Fibroblast of skin of right biceps (primary cell): Measurements from ENCODE around the gene IL17RB.

ENCODE experiments used
- DNase-seq: peaks from one replicate; pipeline ENCODE4 v3.0.0-alpha.2; 2013

The IL17RB gene, protein sequence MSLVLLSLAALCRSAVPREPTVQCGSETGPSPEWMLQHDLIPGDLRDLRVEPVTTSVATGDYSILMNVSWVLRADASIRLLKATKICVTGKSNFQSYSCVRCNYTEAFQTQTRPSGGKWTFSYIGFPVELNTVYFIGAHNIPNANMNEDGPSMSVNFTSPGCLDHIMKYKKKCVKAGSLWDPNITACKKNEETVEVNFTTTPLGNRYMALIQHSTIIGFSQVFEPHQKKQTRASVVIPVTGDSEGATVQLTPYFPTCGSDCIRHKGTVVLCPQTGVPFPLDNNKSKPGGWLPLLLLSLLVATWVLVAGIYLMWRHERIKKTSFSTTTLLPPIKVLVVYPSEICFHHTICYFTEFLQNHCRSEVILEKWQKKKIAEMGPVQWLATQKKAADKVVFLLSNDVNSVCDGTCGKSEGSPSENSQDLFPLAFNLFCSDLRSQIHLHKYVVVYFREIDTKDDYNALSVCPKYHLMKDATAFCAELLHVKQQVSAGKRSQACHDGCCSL

DNA sequence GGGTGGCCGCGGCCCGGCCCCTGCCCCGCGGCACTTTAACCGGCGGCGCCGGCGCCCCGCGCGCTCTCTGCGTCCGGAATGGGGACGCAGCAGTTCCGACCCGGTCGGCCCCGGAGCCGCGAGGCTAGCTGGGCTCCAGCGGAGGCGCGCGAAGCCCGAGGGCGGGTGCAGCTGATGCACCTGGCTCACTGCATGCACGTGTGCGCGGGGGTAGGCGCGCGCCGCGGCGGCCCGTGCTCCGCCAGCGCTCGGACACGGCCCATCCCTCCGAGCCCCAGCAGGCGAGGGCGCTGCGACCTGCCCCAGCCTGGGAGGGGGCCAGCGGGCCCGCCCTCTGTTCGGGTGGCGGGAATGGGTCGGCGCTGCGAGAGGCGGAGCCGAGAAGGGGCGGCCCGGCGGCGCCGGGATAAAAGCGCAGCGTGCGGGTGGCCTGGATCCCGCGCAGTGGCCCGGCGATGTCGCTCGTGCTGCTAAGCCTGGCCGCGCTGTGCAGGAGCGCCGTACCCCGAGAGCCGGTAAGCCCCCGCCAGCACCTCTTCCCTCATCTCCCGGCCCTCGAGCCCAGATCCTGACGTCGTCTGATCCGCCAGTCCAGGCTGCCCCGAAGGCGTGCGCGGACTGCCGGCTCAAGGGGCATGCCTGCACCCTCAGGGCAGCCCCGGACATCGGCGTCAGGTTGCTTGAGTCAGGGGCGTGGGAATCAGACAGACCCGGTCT, at the start of gene IL17RB, which contains the start of gene CHDH:
TSS of gene IL17RB (plus strand) at position 435 of the 717 bp plus-strand sequence. CDS start at position 456, 21 bp downstream.
TSS of gene CHDH (minus strand) at position 286 of the 717 bp plus-strand sequence. CDS start 22,411 bp downstream, outside the sequence.
- DNase-seq: peak; percentile 9

DNA sequence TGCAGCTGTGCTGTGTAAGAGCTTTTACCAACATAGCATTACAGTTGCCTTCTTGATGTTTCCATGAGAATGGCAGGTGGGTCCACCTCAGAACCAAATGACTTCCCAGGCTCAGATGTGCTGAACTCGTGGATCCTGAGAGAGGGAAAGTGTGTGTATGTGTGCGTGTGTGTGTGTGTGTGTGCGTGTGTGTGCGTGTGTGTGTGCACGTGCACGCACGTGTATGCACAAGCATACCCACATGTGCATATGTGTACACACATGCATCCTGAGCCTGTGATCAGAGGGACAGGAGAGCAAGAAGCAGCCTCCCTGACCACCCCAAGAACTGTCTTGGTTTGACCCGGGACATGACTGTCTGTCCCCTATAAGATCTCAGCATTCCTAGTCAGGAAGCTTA, 48.2 kb upstream of the IL17RB start:
- DNase-seq: no peak

DNA sequence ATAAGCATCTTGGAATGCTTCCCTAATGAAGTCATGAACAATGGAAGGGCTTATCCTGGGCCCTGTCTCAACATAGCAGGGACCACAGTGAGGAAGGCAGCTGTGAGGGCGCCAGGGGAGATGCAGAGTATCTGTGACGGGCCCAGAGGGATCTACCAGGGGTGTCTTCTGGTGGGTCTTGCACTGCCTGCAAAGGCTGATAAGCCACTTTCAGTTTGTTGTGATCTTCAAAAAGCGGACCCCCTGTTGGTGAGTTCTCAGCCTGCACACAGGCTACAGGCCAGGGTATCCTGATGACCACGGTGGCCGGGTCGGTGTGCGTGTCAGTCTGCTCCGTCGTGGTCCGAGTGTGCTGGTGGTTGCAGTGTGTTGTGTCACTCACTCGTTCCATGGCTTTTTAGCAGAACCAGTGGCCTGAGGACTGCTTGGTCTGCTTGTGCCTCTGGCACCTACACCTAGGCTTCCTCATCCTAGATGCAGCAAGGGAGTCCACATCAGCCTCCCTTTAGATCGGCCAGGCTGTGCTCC, 47.0 kb upstream of the IL17RB start:
- DNase-seq: peak; percentile 23

DNA sequence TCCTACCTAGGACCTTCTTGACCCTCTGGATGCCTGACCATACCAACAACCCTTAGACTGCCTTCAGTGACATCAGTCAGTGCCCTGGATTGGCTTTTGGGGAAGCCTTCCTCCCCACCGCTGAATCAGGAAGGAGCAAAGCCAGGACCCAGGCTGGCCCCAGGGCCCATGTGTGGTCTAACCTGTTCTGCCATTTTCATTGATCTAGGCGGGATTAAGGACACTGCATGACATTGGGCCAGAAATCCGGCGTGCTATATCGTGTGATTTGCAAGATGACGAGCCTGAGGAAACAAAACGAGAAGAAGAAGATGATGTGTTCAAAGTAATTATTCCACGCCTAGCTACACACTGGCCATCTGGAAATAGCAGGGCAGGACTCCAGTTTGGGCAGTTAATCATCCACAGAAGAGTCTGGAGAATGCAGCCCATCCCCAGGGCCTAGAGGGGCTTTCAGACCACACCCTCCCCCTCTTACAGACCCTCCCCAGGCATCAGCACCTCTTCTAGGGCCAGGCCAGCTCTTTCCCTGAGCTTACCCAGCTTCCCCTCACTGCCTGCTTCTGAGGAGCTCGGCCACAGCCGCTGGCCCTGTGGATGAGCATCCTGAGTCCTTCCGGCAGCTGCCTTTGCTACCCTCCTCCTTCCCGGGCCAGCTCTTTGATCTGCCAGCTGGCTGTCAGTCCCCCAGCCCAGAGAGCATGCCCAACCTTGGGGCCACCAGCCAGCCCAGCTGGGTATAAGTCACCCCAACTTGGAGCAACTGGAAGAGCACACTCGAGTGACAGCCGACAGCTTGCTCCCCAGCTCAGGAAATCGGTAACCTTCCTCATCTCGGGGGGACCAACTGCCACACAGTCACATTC, 46.1 kb upstream of the IL17RB start:
- no peak for DNase-seq

DNA sequence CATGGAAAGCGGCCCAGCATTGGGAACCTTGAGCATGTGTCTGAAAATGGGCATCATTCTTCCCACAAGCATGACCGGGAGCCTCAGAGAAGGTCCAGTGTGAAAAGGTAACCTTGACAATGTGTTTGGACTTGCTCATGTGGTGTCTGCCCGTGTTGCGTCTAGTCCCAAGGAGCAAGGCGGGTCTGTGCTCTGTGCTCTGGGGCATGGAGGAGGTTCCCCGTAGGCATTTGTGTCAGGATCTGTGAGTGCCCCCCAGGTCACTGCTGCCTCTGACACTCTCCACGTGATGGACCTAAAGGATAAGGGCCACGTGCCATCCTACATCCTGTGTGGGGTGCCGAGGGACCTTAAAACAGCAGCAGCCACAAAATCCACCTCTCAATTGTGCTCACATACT, 45.0 kb upstream of the IL17RB start:
- no peak for DNase-seq

DNA sequence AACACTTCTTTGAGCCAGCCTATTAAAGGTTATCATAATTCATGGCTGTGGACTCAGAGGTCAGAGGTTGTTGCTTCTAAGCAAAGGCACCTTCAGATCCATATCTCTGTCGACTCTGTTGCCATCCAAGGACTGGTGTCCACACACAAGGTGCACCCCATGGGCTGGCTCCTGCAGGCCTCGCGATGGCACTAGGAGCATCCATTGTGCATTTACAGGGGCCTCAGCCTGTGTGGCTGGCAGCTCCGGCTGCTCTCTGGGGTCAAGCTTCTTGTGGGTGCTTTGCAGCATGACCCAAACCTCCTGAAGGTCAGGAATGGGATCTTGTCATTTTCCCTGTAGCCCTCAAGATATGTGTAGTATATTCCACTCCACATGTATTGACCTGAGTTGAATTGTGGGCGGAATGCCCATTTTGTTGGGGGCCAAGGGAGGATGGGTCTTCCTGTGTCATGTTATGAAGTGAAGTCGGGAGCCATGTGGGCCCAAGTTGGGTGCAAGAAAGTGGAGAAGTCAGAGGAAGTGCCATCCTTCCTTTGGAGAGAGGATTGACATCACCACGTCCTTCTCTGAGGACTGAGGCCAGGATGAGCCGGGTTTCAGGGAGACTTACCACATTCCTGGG, 44.0 kb upstream of the IL17RB start:
- no peak for DNase-seq

DNA sequence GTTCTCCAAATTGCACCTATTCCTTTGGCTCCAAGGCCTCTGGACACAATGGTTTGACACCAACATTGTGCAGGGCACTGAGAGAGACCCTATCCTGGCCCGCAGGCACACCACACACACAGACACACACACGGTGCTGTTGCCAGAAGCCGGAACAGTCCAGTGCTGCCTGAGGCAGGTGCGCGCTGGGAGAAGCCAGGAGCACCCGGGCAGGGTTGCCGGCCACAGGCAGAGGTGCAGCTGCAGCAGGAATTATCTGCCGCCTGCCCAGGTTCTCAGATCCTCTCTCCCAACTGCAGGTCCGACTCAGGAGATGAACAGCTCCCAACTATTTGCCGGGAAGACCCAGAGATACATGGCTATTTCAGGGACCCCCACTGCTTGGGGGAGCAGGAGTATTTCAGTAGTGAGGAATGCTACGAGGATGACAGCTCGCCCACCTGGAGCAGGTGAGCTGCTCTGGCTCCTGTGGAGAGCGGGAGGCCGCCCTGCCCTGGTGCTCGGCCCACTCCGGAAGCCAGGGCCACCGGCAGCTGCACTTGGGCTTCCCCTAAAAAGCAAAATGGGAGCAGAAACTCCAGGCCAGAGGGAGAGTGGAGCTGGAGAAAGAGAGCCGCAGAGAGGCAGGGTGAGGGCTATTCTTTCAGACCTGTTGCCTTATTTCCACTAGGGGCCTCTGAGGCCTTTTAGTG, 43.1 kb upstream of the IL17RB start:
- DNase-seq: no peak

DNA sequence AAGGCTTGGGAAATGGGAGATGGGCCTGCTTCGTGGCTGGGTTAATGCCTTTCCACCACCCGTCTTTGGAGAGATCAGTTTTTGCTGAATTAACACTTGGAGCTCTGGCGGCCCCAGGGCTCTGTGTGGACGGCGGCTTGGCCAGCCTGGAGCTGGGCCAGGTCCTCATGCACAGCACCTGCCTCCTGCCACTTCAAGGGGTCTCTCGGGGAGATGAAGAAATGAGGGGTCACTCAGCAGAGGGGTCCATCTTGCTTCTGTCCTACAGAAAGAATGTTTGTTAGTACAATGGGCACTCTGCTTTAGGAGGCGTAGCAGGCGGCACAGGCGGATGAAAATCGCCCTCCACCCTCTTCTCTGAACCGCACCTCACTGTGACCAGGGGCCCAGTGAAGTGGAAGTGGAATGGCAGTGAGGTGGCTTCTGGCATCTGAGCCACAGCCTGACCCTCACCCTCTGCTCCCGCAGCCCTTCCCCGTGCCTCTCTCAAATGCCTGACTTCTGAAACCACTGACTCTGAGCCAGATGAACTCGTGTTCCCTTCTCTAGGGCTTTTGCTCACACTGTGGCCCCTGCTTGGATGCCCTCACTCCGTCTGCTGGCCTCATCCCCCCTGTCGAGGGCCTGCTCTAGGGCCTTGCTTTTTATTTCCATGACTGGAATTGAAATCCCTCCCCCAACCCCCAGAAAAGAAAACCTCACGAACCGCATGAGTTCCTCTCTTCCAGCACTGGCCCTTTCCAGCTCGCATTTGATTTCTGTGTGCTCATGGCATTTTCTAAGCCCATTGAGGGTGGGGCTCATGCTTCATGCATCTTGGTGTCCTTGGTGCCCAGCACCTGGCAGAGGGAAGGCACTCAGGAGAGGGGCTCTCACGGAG, 42.3 kb upstream of the IL17RB start:
- peak; percentile 60 for DNase-seq

DNA sequence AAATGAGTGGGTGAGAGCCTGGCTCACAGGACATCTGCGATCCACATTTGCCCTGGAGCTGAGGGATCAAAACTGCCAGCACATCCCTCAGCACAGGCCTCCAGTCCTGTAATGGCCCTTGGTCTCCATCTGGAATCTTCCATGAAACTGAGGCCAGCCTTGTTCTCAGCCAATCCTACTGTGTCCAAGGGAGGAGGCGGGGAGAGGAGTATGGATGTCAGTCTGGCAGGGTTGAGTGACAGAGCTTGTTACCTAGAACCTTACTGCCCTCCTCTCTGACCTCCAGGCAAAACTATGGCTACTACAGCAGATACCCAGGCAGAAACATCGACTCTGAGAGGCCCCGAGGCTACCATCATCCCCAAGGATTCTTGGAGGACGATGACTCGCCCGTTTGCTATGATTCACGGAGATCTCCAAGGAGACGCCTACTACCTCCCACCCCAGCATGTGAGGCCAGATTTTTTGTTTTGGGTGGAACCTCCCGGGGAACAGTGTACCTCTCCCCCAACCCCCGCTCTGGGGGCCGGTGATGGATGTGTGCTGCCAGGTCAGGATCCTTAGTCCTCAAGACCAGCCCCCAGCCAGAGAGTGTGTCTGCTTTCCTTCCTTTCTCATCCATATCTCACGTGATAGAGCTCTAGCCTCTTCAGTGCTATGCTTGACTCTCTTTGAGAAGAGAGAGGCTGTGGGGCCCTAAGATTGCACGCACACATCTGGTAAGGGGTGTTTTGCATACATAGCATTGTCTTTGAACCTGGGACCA, 41.5 kb upstream of the IL17RB start:
- peak; percentile 94 for DNase-seq

DNA sequence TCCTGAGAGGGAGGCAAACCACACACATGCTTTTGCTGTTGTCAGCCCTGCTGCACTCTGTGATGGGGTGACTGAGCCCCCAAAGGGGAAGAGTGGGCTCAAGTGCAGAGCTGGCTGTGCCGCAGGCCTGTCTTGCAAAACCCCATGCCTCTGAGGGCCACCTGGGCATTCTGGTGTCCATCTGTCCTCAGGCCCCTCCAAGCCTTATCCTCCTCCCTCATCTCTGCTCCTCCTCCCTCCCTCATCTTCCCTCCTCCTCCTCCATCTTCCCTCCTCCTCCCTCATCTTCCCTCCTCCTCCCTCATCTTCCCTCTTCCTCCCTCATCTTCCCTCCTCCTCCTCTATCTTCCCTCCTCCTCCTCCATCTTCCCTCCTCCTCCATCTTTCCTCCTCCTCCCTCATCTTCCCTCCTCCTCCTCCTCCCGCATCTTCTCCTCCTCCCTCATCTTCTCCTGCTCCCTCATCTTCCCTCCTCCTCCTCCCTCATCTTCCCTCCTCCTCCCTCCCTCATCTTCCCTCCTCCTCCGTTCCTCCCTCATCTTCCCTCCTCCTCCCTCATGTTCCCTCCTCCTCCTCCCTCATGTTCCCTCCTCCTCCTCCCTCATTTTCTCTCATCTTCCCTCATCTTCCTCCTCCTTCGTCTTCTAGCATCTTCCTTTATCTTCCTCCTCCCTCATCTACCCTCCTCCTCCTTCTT, 40.8 kb upstream of the IL17RB start:
- DNase-seq: no peak

DNA sequence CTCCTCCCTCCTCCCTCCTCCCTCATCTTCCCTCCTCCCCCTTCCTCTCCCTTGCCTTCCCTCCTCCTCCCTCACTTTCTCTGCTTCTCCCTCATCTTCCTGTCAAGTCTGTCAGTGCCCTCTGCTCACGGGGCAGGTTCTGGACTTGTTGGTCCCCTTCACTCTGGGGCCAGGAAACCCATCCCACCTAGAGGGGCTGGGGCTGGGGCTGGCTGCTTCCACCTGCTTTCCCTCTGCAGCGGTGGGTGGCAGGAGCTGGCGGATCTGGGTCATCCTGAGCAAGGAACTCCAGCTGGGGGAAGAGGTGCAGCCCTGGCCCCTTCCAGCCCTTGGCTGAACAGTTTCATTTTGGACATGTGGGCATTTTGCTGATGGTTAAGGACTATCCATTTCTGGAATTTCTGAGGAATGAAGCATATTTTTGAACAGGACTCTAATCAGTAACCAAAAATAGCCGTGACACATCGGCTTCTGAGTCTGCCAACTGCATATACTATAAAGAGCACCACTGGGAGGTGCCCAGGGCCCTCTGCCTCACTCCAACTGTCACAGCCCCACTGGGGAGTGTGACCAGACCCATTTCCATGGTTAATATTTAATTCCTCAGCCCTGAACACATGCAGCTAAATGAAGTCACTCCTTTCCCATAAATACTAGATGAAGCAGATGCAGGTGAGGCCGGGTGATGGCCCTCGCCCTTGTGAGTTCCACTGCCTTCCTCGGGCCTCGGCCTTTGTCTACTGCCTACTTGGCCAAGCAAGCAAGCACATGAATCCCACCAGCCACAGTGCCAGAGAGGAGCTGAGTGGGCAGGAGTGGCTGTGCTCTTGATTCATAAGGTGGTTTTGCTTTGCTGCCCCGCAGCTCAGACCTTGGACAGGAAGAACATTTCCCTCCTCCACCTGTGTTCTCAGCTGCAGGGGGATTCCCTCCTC, 39.9 kb upstream of the IL17RB start:
- DNase-seq: peak; percentile 90

DNA sequence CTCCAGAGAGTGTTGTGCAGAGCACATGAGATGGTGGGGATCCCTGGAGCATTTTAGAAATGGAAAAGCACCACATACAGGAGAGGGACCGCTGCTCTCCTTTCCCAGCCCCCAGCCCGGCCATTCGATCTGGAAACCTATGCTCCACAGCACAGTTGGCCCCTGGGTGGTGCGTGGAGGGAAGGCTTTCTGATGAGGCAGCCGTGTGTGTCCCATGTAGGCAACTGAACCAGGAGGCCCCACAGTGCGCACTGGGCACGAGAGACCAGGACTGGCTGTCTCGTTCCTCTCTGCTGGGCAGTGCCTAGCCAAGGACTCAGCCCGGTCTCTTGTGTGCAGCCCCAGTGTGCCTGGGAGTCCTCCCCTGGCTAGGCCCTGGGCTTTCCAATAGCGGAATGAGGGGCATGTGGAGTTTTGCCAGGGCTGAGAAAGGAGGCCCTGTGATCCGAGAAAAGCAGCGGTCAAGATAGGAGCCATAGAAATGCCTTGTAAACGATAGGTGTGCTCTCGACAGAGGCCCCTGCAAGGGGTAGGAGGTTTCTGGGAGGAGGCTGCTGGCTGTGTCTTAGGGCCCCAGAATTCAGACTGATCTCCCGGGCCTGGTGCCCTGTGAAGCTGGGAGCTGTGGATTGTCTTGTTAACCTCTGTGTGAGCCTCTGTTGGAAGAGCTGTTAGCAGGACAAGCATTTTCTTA, 39.1 kb upstream of the IL17RB start:
- DNase-seq: no peak

DNA sequence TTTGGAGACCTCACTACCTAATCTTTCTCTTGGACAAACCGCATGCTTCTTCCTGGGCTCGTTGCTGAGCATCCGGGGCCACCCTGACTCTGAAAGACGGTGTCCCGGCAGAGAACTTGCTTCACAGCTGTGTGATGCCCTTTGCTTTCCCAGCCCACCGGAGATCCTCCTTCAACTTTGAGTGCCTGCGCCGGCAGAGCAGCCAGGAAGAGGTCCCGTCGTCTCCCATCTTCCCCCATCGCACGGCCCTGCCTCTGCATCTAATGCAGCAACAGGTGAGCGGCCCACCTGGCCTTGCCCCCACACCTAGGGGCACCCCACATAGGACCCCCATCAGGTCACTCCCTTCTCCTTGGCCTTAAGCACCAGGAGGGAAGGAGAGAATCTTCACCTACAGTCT, 37.9 kb upstream of the IL17RB start:
- DNase-seq: no peak

DNA sequence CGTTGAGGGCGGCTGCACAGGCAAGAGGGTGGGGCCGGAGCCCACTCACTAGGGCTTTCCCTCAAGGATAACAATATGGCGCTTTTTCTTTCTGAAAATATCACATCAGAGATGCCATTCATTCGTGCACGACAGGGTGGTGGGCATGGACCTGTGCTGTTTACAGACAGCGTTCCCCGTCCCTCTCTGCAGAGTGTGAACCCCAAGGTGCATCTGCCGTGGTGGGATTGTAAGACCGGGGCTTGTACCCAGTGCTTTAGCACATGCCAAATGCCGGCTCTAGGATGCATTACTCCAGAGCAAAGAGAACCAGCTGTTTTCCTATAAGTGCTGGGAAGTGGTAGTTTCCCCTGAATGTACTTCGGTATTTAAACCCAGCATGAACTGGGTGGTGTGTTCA, 37.1 kb upstream of the IL17RB start:
- no peak for DNase-seq

DNA sequence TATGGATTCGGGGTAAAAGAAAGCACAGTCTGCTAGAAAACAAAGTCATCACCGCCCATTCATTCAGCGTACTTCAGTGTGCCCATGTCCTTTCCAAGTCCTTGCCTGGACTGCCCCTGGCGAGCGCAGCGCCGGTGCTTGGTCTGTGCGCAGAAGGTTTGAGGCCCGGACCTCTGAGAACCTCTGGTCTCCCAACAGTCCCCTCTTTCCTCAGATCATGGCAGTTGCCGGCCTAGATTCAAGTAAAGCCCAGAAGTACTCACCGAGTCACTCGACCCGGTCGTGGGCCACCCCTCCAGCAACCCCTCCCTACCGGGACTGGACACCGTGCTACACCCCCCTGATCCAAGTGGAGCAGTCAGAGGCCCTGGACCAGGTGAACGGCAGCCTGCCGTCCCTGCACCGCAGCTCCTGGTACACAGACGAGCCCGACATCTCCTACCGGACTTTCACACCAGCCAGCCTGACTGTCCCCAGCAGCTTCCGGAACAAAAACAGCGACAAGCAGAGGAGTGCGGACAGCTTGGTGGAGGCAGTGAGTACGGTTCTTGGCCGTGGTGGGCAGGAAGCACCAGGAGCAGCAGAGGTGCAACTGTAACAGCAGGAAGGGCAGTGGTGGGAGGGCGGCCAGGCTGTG, 36.5 kb upstream of the IL17RB start:
- DNase-seq: no peak

DNA sequence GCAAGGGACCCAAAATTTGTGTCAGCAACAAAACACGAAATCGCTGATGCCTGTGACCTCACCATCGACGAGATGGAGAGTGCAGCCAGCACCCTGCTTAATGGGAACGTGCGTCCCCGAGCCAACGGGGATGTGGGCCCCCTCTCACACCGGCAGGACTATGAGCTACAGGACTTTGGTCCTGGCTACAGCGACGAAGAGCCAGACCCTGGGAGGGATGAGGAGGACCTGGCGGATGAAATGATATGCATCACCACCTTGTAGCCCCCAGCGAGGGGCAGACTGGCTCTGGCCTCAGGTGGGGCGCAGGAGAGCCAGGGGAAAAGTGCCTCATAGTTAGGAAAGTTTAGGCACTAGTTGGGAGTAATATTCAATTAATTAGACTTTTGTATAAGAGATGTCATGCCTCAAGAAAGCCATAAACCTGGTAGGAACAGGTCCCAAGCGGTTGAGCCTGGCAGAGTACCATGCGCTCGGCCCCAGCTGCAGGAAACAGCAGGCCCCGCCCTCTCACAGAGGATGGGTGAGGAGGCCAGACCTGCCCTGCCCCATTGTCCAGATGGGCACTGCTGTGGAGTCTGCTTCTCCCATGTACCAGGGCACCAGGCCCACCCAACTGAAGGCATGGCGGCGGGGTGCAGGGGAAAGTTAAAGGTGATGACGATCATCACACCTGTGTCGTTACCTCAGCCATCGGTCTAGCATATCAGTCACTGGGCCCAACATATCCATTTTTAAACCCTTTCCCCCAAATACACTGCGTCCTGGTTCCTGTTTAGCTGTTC, 35.0 kb upstream of the IL17RB start:
- DNase-seq: no peak
